ENCODE results near the gene MYZAP. TPM values are rescaled to one million over a fixed set of nuclear protein-coding genes. Genes with fewer than 3 reads are reported as not detected.

The MYZAP gene
- total RNA-seq, 3 donors from 2014 or later: 12.1 to 23.0 (median 16.7) TPM

GRCh38 chr15:57640930-57641682 lies 49.4 kb downstream of the MYZAP start:
- no peak for DNase-seq (ENCODE audit: low spot score in 2 of 2)
- Histone ChIP-seq H3K27me3 (no peaks in the 10 kb centered on the region), H3K9me3 (no peaks in the 10 kb centered on the region), H3K4me3 (no peak overlapping the region), H3K27ac (no peak overlapping the region), H3K4me1 (no peaks in the 10 kb centered on the region), H3K36me3 (no peaks in the 10 kb centered on the region)
- intact Hi-C loops (cut with DNase I; ENCODE audit: low total_unique reads): no loop called here
- no peak for TF ChIP-seq POLR2AphosphoS5 (IDR thresholded peaks at IDR 0.05)
- peak in 2 of 3 donors; percentile 17 to 21 for TF ChIP-seq CTCF (IDR thresholded peaks at IDR 0.05)

DNA sequence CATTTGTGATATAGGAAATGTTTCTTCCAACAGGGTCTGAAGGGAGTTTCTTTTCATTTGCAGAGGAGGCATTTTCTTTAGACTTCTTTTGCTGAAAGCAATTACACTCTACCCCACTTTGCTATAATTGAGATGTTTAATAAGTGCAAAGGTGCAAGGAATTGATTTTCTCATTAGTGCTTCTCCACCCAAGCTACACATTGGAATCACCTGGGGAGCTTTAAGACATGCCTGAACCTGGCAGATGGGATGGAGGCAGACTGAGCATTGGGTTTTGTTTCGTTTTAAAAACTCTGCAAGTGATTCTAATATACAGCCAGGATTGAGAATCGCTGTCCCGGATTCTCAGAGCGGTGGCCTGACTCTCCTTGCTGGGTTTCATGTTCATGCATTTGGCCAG lies 52.1 kb downstream of the MYZAP start:
- Histone ChIP-seq H3K27me3 (no peaks in the 10 kb centered on the region), H3K27ac (no peak overlapping the region), H3K9me3 (no peaks in the 10 kb centered on the region), H3K4me3 (no peak overlapping the region), H3K36me3 (no peaks in the 10 kb centered on the region), H3K4me1 (no peaks in the 10 kb centered on the region)
- TF ChIP-seq POLR2AphosphoS5 (IDR thresholded peaks at IDR 0.05) (no peak), POLR2A (IDR thresholded peaks at IDR 0.05) (no peak), CTCF (IDR thresholded peaks at IDR 0.05) (no peak)
- DNase-seq (ENCODE audit: low spot score in 2 of 2): no peak
- intact Hi-C loops (cut with DNase I; ENCODE audit: low total_unique reads): no loop called here

DNA sequence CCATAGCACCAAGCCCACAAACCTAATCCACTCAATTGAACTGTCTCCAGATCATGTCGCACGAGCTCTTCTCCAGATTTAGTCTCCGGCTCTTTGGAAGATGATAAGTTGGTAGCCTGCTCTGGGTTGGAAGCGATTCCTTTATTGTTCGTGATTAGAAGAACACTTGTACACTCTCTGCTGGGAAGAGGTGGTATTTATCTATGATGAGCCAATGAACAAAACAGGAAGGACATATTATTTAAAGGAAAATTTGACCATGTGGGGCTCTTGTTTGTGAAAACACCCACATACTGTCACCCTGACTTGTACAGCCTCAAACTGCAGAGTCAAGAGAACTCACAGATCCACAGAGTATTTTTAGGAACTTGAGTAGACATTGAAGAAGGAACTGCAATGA lies 54.4 kb downstream of the MYZAP start:
- Histone ChIP-seq H3K9me3 (no peaks in the 10 kb centered on the region), H3K27me3 (no peaks in the 10 kb centered on the region), H3K36me3 (no peaks in the 10 kb centered on the region), H3K4me3 (no peak overlapping the region), H3K4me1 (no peaks in the 10 kb centered on the region), H3K27ac (no peak overlapping the region)
- intact Hi-C loops (cut with DNase I; ENCODE audit: low total_unique reads): no loop called here
- TF ChIP-seq POLR2AphosphoS5 (IDR thresholded peaks at IDR 0.05): no peak
- no peak for TF ChIP-seq CTCF (IDR thresholded peaks at IDR 0.05)
- TF ChIP-seq POLR2A (IDR thresholded peaks at IDR 0.05): no peak
- no peak for DNase-seq (ENCODE audit: low spot score in 2 of 2)

DNA sequence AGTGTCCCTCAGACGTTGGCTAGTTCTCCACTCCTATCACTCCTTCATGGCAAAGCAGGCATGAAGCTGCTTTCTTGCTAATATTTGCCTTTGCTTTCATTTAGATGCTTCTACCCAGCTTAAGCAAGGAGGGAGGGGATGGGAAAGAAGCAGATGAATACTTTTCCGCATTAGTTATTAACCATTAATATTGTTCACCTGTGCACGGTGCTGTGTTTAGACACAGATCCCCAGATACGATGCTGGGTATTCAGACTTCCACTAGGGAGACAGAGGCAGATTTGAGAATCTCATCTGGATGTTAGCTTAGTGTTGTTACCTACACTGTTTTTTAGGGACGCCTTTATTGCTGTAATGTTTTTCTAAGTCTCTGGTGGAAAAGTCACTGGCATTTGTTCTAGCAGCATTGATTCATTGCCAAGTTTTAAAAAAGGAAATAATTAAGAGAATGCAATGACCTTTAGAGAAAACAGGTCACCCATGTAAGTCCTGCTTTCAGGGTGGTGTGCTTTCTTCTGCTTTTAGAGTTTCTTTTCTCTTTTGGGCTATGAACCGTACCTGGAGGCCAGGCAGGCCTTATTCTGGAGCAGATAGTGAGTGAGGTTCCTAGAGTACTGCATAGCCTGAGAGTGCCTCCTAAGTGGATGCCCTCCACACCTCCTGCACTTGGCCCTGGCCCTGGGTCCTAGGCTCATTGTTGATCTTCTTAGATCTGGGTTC lies 55.5 kb downstream of the MYZAP start:
- Histone ChIP-seq H3K36me3 (no peaks in the 10 kb centered on the region), H3K9me3 (no peaks in the 10 kb centered on the region), H3K27me3 (no peaks in the 10 kb centered on the region), H3K4me3 (no peak overlapping the region), H3K4me1 (no peaks in the 10 kb centered on the region), H3K27ac (peak overlapping the region in 1 of 2 donors; percentile 11)
- no peak for DNase-seq (ENCODE audit: low spot score in 2 of 2)
- no peak for TF ChIP-seq CTCF (IDR thresholded peaks at IDR 0.05)
- no peak for TF ChIP-seq POLR2AphosphoS5 (IDR thresholded peaks at IDR 0.05)
- TF ChIP-seq POLR2A (IDR thresholded peaks at IDR 0.05): no peak
- intact Hi-C loops (cut with DNase I; ENCODE audit: low total_unique reads): no loop called here

GRCh38 chr15:57647791-57648130 lies 56.1 kb downstream of the MYZAP start:
- TF ChIP-seq CTCF (IDR thresholded peaks at IDR 0.05) (no peak), POLR2A (IDR thresholded peaks at IDR 0.05) (no peak), POLR2AphosphoS5 (IDR thresholded peaks at IDR 0.05) (no peak)
- Histone ChIP-seq H3K9me3 (no peaks in the 10 kb centered on the region), H3K27ac (peak overlapping the region in 1 of 2 donors; percentile 11), H3K4me1 (no peaks in the 10 kb centered on the region), H3K36me3 (no peaks in the 10 kb centered on the region), H3K4me3 (no peak overlapping the region), H3K27me3 (no peaks in the 10 kb centered on the region)
- intact Hi-C loops (cut with DNase I; ENCODE audit: low total_unique reads): no loop called here
- DNase-seq (ENCODE audit: low spot score in 2 of 2): no peak
